WI38 (cell line): Measurements from ENCODE around the gene EZH2.

Experiments used
- H3K4me3 ChIP-seq: 2 replicates; pipeline ENCODE4 v1.5.1; 2011; ENCODE audit warnings: low read depth, mild to moderate bottlenecking, control low read depth, low read length
- CTCF ChIP-seq: IDR thresholded peaks from 2 replicates; pipeline ENCODE4 v1.5.1; 2012; ENCODE audit warnings: low read depth, mild to moderate bottlenecking, control low read depth, low read length

EZH2 gene

GRCh38 chr7:148790131-148790726 lies 93.9 kb downstream of the EZH2 start:
- no peak overlapping the region for H3K4me3 ChIP-seq
- TF ChIP-seq CTCF = no peak

DNA sequence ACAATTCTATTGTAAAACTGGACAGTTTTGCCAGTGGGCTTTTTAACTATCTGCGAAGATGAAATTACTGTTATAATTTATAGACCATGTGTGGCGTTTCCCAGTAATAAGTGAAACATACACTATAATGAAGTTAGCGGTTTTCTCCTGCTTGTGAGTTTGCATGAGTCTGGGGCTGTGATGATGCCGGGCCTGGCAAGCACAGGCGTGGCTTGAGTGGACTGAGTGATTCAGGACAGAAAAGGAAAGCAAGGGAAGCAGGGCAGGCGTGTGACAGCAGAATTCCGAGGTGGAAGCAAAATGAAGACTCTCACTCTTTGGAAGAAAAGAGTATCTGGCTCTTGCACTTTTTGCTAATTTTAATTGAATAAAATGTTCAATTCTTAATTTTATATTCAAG lies 94.9 kb downstream of the EZH2 start:
- TF ChIP-seq CTCF = no peak
- no peak overlapping the region for H3K4me3 ChIP-seq

- no peak for TF ChIP-seq CTCF
- H3K4me3 ChIP-seq = no peak overlapping the region
Measured at GRCh38 chr7:148787571-148788295, 96.4 kb downstream of the EZH2 start.

GRCh38 chr7:148783801-148784527 lies 100.1 kb downstream of the EZH2 start:
- TF ChIP-seq CTCF = no peak
- no peak overlapping the region for H3K4me3 ChIP-seq

DNA sequence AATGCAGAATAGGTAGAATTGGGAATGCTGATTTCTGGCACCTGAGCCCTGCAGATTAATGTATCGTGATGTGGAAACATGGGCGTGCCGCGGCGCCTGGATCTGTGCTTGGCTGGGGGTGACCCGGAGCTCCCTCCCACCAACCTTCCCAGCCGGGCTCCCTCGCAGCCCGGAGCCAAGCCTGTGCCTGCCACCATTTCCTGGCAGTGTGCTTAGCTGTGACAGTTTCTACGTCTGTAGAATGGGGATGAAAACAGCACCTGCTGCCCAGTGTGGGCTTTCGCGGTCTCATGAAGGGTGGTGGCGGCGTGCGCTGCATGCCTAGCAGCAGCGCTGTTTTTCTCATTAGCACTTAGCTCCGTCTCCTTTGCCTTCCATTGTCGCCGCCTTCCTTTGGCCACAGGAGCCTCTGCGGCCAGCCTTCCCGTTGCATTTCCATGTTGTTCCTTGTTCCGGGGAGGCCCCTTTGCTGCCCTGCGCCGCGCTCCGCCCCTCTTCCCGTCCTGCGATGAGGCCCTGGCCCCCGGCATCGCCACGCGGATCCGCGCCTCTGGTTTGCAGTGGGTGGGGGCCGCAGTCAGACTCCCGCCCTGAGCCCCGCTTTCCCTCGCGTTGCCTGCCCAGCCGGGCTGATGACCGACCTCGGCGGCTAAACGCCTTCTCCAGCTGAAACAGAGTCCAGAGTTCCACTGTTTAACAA lies 101.2 kb downstream of the EZH2 start:
- no peak for TF ChIP-seq CTCF
- H3K4me3 ChIP-seq = no peak overlapping the region

DNA sequence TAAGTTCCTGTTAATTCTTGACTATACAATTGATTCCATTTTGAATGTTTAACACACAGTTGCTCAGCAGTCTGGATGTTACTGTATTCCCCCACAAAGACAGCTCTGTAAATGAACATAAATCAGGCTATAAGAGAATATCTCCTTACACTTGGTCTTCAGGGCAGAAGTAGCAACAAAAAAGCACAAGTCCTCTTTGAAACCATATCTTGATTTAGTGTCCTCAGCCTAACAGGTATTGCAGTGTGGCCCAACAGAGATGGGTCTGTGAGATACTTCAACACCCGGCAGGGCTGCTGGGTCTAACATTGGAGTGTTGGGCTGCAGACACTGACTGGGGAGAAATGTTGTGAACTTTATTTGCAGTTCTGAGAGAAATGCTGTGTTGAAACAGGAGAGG lies 109.6 kb downstream of the EZH2 start:
- TF ChIP-seq CTCF = no peak
- no peak overlapping the region for H3K4me3 ChIP-seq
